Measurements from ENCODE around the gene AHDC1.
"Not testable (repeated sequence)": the region's sequence is repeated elsewhere in the genome, so short reads cannot be mapped to it uniquely, and the experiment has no call there.

The AHDC1 gene

DNA sequence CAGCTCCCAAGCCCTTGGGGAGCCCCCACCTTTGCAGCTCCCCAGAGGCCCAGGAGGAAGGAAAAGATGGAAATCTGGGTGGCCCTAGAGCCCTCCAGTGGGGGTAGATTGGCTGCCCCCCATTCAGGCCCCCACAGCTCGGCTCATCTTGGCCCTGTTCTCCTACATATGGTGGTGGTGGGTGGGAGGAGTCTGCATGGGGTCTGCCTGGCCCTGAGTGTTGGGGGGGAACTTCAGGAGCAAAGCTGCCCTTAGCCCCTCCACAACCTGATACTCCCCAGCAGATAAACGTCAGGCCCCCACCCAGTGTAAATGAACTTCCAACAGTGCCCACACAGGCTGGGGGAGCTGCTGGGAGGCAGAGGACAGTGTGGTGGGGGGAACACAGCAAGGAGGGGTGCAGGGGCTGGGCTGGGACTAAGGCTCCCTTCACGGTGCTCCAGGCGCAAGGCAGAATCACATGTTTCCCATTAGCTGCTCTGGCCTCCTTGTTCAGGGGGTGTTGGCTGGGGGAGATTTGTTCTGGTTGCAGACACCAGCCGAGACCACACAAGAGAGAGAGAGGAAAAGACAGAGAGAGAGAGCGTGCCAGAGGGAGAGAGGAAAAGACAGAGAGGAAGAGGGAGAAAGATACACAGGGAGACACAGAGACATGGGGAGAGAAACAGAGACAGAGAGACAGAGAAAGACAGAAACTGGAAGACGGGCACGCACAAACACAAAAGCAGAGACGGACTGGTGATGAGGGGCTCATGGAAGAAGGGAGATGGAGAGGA is 42.6 kb downstream of the AHDC1 start:
- no peak for DNase-seq

DNA sequence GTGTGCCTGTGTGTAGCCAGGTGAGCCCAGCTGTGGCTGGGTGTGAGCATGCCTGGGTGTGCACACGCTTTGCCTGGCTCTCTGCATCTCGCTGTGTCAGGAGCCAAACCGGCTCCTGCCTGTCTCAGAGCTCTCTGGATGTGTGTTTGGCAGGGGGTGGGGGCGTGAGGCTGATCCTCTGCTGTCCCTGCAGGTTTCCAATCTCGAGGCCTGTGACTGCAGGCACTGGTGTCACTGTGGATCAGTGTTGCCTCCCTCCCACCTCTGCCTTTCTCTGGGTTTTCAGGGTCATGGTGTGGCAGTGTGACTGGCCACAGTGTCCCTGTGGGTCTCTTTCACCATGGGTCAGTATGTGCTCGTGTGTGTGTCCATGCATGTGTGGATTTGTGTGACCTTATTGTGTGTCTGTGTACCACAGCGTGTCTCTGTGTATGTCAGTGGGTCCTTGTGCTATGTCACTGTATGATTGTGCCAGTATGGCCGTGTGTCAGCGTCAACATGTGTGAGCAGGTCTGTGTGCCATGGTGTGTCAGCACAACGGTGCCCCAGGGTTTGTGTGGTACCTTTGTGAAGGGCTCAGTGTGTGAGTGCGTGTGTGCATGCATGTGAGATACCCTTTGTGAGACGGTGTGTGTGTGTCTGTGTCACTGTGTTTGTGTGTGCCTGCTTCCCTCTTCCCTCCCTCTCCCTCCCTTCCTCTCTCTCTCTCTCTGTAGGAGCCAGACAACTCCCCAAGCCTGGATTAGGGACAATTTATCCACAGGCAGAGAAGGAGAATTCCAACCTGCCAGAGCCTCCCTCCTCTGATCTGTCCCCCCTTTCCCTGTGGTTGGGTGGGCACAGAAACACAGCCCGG is 43.4 kb downstream of the AHDC1 start:
- DNase-seq, result no peak

DNA sequence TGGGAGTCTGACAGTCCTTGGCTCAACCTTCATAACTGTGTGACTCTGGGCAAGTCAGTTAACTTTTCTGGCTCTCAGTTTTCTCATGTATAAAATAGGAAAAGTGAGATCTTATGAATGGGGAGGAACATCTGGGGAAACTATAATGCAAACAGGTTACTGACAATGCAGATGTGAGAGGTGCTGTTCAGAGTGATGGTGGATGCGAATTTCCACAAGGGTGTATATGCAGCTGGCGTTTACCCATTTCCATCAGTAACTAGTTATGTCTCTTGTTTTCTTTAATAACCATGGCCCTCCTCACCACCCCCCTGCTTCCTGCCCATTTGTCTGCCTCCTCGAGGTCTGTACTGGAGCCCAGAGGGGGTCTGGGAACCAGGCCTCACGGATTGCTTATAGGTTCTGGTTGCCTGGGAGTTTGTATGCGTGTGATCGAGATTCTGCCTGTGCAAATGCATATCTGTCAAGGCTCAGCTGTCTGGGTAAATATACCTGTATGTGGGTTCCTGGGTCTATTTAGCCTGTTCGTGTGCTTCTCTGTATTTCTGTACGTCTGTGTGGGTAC is 44.4 kb downstream of the AHDC1 start:
- no peak for DNase-seq

DNA sequence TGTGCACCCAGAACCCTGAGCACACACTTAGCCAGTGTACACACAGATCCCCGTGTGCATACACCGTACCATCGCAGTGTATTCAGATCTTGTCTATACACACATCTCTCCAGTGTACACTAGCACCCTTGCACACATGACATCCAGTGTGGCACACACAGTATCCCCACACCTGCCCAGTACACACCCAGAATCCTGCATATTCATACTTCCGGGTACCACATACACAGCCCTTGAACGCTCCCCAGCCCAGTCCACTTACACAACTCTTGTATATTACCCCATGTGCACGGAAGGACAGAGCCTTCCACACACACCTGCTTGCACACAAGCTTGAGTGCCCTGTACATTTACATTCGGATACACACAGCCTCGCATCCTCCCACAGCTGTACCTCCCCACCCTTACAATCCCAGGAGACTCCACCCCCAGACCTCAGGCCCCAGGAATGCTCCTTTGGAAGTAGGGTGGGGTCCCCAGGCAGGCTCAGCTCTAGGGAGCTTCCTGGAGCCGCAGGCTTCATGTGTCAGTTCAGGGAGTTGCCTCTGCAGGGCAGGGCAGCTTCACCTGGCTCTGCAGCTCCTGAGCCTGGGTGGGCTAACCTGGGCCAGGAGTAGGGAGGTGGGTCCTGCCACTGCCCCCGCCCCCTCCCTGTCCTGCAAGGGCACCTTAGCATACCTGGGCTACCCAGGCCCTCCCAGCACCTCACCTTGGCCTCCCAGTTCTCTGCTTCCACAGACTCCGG is 46.2 kb downstream of the AHDC1 start:
- peak; percentile 93 for DNase-seq

DNA sequence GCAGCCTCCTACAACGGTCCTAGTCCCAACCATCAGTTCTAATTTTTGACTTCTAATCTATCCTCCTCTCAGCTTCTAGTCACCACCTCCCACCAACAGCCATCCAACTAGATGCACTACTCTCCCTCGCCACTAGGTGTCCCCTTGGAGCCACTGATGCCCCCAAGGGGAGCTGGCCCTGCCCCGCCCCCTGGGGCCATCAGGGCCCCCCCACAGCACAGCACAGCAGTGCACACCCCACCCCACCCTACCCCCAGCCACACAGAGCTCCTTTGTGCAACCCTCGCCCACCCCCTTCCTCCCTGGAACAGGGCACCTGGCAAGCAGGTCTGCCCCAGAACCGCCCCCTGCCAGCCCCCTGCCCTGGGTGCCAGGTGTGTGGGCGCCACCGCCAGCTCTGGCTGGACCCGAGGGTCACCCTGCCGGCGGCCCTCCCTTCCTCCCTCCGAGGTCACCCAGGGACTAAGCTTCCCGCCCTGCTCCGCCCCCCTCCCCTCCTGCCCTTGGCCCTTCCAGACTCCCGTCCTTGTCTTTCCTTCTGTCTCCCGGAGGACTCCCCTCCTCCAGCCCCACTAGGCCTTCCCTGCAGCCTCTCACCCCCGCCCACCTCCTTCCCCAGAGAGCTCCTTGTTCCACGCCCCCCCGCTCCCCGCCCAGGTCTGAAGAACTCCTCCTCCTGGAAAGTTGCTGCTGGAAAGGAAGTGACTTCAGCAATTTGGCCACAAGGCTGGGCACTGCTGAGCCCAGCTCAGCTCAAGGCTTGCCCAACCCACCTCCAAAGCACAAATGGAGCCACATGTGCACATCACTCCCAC is 47.0 kb downstream of the AHDC1 start:
- peak; percentile 98 for DNase-seq

DNA sequence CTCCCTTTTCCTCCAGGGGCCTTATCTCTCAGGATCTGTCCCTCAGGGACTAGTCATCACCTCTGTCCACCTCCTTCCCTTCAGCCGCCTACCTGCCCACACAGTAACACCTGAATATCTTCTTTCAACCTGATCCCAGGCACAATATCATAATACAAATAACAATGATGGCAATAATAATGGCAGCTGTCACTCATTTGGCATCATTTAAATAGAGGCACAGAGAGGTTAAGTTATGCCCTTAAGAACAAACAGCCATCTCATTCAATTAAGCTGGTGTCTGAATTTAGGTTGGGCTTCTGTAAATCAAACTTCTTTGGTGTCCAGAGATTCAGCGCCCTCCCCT is 47.5 kb downstream of the AHDC1 start:
- DNase-seq, result no peak

DNA sequence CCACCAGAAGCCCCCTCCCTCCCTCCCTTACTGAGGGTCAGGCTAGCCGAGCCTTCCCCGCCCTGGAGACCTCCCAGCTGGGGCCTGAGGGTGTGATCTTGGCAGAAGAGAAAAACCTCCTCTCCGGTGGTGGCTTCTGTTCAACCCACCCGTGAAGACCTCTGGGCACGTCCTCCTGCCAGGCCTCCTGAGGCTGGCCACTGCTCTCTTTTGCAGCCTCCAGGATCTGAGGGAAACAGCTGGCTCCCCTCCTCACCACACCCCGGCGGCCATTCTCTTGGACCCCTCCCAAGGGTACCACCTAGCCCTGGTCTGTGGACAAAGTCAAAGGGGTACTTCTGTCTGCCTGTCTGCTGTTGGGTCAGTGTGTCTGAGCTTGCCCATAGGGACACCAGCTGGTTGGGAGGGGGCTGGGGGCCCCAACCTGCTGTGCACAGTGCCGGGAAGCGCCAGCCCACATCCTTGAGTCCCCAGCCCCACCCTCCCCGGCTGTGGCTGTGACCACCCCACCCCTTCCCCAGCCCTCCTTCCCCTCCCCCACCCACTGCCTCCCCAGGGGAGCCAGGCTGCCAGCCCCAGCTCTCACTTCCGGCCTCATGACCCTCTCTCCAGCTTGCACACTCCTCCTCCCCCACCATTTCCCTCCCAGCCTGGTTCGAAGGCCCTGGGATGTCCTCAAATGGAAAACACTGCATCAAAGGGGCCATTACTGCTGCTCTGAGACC is 48.1 kb downstream of the AHDC1 start:
- DNase-seq, result no peak

DNA sequence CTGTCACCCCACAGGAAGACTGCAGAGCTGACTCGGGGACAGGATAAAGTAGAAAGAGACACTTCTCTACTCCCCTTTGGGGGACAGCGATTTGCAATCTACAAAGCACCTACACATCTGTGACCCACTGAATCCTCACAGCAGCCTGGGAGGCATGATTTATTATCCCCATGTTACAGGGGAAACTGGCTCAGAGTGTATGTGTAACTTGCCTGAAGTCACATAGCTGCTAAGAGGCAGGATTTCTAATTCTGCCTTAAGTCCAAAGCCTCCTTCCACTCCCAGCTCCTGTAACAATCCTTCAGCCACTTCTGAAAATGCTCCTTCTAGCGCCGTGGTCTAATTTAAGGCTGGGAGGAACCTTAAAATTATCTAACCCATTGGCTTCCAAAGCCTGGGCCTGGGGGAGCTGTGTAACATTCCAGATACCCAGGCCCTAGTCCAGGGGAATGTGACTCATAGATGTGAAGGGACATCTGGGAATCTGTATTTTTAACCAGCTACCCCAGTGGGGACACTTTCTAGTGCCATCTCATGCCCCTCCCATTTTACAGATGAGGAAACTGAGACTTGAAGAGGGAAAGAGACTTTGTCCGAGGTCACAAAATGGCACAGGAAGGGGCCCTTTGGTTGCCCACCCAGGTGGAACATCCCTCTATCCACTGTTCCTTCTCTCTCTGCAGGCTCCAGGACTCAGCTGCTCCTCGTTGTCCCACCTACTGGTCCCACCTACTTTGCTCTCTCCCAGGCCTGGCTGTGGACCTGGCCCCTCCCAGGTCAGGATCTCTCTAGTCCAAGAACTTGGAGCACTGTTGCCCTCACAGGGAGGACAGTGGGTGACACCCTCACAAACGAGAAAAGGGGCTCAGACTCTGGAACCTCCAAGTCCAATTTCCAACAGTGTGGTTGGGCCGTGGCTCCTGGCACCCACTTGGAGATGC is 48.9 kb downstream of the AHDC1 start:
- DNase-seq, result no peak

DNA sequence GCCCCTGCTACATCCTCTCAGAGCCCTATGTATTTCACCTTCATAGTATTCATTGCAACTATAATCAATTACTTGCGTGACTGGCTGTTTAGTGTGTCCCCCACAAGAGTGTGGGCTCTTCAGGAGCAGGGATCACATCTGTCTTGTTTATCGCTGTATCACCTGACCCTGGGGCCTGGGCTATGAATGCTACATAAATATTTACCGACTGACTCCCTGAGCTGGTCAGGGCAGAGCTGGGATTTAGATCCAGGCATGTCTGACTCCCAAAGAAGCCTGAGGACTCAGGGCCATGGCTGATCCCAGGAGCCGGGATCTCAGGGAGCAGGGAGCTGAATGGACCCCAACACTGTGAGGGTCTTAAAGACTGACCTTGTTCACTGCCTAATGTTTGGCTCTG is 49.7 kb downstream of the AHDC1 start:
- DNase-seq, result no peak

DNA sequence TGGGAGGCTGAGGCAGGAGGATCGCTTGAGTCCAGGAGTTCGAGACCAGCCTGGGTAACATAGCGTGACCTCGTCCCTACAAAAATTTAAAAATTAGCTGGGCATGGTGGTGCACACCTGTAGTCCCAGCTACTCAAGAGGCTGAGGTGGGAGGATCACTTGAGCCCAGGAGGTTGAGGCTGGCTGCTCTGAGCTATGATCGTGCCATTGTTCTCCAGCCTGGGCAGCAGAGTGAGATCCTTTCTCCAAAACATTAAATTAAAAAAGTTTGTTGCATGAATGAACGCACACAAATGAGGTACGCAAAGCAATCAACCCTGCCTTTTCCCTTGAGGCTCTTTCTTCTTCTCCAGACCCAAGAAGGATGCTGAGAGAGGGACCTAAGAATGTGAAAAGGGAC is 50.1 kb downstream of the AHDC1 start:
- DNase-seq, result not testable (repeated sequence)

DNA sequence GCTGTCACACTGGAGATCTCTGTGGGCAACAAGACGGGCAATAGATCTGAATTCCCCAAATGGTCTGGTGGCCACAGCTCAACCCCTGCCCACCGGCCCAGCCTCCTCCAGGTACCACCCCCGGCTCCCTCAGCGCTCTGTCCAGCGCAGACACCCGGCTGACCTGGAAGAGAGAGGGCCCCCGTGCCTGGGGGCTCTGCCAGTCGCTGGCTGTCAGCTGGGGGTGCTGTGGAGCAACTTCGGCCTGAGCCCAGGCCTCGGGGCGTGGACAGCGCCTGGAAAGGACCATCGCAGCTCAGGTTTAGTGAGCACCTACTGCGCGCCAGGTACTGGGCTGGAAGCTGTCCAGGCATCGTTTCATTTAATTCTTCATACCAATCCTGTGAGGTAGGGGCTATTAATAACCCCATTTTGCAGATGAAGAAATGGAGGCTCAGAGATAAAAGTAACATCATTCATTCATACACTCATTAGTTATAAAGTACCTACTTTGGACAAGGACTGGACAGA is 51.0 kb downstream of the AHDC1 start:
- DNase-seq, result no peak

DNA sequence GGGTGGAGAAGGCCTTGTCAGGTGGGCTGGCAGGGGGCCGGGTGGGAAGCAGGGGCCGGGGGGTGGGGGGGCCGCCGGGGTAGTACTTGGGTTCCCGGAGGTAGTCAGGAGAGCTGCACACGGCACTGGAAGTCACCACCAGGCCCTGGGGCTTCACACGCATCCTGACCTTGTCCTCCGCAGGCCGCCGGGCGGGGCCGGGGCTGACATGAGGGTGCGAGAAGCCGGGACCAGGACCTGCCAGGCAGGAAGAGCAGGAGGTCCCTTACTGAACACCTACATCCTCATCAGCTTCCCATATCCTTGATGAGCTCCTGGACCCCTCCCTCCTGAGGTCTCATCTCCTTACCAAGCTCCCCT is 52.0 kb downstream of the AHDC1 start:
- DNase-seq, result no peak

DNA sequence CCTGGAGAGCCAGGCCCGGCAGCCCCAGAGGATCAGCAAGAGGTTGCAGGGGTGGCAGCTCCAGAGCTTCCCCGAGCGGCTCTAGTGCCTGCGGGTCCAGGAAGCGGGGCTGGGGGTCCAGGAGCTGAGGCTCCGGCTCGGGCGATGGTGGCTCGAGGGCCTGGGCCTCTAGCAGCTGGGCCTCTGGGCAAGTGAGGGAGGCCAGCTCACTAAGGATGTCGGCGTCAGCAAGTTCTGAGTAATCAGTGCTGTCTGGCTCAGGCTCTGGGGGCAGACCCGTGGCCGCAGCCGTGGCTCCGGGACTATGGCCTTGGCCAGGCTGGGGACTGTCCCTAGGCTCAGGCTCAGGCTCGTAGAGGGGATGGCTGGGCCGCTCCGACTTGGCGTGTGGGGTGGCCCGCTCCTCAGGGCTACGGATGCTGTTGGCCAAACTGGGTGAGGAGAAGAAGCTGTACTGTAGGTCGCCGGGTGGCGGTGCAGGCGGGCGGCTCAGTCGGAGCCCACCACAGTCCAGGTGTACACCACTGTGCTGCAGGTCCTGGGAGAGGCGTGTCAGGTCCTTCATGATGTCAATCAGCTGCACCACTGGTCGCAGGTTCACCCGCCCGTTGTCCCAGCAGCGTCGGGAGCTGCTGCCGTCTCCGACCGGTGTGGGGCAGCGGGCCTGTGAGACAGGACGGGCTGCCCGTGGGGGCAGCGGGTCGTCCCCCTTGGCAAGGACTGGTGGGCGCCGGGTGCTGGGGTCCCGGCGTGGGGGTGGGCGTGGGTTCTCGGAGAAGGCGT is 52.6 kb downstream of the AHDC1 start:
- no peak for DNase-seq

DNA sequence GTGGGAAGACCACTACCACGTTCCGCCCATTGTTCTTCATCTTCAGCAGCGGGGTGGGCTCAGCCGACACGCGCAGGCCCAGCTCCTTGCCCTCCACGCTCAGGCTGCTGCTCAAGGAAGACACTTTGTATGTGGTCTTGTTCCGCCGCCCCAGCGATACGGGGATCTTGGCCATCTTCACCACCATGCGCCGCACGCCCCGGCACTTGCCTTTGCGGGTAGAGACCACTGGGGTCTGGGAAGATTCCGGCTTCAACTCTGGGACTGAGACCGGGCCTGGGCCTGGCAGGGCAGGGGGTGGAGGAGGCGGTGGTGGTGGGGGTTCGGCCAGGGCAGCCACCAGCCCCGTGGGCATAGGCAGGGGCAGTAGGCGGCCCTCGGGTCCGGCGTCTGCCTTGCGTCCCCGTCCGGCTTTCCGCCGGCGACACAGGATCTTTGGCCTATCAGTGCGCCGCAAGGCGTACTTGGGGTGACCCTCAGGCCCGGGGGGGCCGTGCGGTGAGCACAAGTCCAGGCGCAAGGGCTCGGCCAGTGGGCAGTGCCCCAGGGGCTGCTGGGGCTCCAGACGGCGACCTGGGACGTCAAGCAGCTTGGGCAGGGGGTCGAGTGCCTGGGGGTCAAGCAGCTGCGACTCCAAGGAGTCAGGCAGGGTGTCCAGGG is 53.3 kb downstream of the AHDC1 start:
- DNase-seq, result no peak

DNA sequence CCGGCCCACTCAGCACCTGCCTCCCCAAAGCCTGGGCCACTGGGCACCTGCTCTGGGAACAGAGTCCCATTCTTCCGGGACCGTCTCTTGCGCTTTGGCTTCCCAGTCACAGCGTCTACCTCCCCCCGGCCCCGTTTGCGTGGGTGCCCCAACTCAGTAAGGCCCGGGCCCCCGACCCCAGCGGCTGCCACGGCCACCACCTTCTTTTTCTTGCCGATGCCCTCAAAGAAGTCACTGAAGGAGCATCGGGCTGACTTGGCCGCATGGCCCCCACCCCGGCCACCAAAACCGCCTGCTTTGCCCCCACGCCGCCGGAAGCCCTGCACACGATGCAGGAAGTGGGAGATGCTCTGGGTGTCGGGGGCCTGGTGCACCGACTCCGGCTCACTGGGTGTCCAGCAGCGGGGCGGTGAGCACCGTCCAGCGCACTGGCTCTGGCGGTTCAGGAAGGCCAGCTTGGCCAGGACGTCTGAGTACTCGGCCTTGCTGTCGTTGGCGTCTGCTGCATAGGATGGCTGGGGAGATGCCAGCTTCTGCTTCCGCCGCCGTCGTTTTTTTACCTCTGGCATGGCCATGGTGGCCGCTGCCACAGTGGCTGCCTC is 54.0 kb downstream of the AHDC1 start:
- DNase-seq, result no peak

DNA sequence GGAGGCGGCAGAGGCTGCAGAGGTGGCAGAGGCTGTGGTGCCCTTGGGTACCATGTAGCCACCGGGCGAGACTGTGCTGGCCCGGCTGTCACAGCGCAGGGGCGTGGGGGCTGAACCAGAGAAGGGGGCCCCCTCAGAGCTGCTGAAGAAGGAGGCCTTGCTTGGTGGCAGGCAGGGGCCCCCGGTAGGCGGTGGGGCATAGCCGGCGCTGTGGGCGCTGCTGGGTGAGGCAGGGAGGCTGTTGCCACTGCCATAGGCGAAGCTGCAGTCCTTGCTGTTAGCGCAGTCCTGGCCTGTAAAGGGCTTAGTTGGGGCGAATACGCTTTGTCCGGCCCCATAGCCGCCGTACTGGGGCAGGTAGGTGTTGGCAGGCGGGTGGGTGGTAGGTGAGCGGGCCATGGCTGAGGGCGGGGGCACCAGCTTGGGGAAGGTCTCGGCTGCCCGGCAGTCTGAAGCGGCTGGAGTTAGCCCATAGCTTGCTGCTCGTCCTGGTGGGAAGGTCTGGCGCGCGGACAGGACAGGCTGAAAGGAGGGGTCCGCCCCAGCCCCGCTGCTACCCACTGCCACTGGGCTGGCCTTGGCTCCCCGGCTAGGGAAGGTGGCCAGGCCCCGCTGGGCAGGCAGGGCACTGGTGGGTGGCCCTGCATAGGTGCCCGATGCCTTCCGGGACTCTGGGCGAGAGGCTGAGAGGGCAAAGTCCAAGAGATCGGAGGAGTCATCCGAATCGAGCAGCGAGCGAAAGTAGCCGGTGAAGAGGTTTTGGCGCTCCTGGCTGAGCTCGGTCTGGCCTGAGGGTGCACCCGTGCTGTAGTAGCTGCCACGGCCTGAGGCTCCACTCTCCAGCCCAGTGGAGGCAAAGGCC is 54.9 kb downstream of the AHDC1 start:
- DNase-seq, result no peak

DNA sequence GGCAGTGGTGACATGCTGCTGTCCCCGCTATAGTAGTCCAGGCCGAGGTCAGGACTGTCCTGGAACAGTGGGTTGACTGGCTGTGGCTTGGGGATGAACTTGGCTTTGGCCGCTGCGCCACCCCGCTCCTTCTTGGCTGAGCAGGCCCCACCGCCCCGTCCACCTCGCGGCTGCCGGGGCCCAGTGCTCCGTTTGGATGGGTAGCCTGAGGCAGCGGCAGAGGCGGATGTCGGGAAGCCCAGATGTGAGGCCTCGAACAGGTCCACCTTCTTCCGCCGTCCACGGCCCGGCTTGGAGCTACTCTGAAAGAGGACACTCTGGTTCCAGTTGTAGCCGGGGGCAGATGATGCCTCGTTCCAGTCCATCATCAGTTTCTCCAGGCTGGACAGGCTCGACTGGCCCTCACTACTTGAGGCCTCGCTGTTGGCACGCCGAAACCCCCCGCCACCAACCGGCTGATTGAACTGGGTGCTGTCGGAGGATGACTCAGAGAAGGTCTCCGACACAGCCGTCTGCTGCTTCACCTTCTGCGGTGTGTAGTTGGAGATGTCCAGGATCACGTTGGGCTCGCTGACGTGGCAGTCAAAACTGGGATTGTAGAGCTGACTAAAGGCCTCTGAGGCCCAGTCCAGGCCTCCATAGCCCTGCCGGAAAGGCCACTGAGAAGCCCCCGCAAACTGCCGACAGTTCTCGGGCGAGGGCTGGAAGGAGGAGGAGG is 55.6 kb downstream of the AHDC1 start:
- no peak for DNase-seq

All from NCI-H226 (cell line).